ENCODE results near the gene NUP188. TPM values are rescaled to one million over a fixed set of nuclear protein-coding genes. Genes with fewer than 3 reads are reported as not detected.
A peak's percentile ranks its signal among the peaks of the same experiment; 100 is the strongest.

NUP188 gene
- total and polyA plus RNA-seq, 10 of the 15 experiments (the other 5 are each of a cell fraction or from before 2014, with no cell fraction given): 1.4 to 73.7 (median 48.9) TPM

- H3K9ac ChIP-seq (ENCODE audit: control insufficient read depth, insufficient read depth, low read length): no peak overlapping the region
- H3K27me3 ChIP-seq (replicated peaks in 1 of 2; ENCODE audit: control insufficient read depth in 2 of 2, insufficient read depth in 2 of 2, low read length in 1 of 2): no peaks in the 10 kb centered on the region
- DNase-seq (ENCODE audit: low read depth, low spot score): no peak
- no peak overlapping the region for H3K27ac ChIP-seq (ENCODE audit: control insufficient read depth, insufficient read depth)
- TF ChIP-seq REST (IDR thresholded peaks at IDR 0.05; ENCODE audit: low read depth, low read length) (no peak), CTCF (IDR thresholded peaks at IDR 0.05 in 2 of 3, conservative IDR thresholded peaks at IDR 0.05 in 1 of 3; ENCODE audit: control insufficient read depth in 2 of 3, extremely low read depth in 1 of 3, insufficient read depth in 1 of 3, low read depth in 3 of 3, low read length in 3 of 3) (peak; percentile 12 to 38 (median 35); a peak in 3 of 6 replicates)
- POLR2A ChIA-PET: no interaction called here
- intact Hi-C loops (cut with micrococcal nuclease; ENCODE audit: unreplicated experiment): no loop called here
- no peak overlapping the region for H3K4me3 ChIP-seq
- no peak overlapping the region for H3K4me2 ChIP-seq (ENCODE audit: control insufficient read depth, insufficient read depth)
- in situ Hi-C loops (cut with MboI): no loop called here
- RAD21 ChIA-PET (ENCODE audit: unreplicated experiment): interaction anchor here (1.0 kb wide), 1 partner anchor 14 kb away, joined by 3 read pairs; no protein-coding TSS in a partner anchor
- no peaks in the 10 kb centered on the region for H3K9me3 ChIP-seq (replicated peaks; ENCODE audit: control insufficient read depth, insufficient read depth, low read length)
- H3K4me1 ChIP-seq (ENCODE audit: control insufficient read depth, insufficient read depth, low read length): no peaks in the 10 kb centered on the region
- CTCF ChIA-PET: interaction anchor here (0.7 to 2.1 kb wide), 3 partner anchors 13 to 630 kb away, joined by 3 to 8 read pairs (median 7); partner anchors contain the start of gene MIGA2
- no peaks in the 10 kb centered on the region for H4K20me1 ChIP-seq (ENCODE audit: control insufficient read depth, insufficient read depth)
- WGBS (ENCODE audit: insufficient coverage, insufficient replicate concordance, low lambda C conversion rate, missing lambda C conversion rate): 100% methylated on average over 7 of the region's 7 CpGs
- SMC1A ChIA-PET (ENCODE audit: uncharacterized antibody, unreplicated experiment): no interaction called here
- peaks cover 23 to 33% of the 10 kb centered on the region in 2 experiments for H3K36me3 ChIP-seq (ENCODE audit: control insufficient read depth in 2 of 2, insufficient read depth in 2 of 2, low read length in 1 of 2)
- peak; percentile 56 for ATAC-seq
- H3K79me2 ChIP-seq (ENCODE audit: control insufficient read depth, insufficient read depth, low read length): no peaks in the 10 kb centered on the region
- BruUV-seq (replicated peaks): no TSS peak
- no peak overlapping the region for H2AFZ ChIP-seq (ENCODE audit: control insufficient read depth, low read depth, low read length)
- FAIRE-seq: no peak
These were observed 45.5 kb downstream of the NUP188 start for GRCh38 chr9:128992995-128993394.

Measured in GM12878 (cell line).